ENCODE data around the gene NFIX.
"Not testable (repeated sequence)": the region's sequence is repeated elsewhere in the genome, so short reads cannot be mapped to it uniquely, and the experiment has no call there.

NFIX gene

GRCh38 chr19:12994701-12995595, at the start of gene NFIX:
TSS of gene NFIX (plus strand) at chr19:12995475. CDS start at chr19:12995838, 363 bp downstream.
- DNase-seq (ENCODE audit: low read depth in 2 of 2): peak in 1 of 2 donors; percentile 46

DNA sequence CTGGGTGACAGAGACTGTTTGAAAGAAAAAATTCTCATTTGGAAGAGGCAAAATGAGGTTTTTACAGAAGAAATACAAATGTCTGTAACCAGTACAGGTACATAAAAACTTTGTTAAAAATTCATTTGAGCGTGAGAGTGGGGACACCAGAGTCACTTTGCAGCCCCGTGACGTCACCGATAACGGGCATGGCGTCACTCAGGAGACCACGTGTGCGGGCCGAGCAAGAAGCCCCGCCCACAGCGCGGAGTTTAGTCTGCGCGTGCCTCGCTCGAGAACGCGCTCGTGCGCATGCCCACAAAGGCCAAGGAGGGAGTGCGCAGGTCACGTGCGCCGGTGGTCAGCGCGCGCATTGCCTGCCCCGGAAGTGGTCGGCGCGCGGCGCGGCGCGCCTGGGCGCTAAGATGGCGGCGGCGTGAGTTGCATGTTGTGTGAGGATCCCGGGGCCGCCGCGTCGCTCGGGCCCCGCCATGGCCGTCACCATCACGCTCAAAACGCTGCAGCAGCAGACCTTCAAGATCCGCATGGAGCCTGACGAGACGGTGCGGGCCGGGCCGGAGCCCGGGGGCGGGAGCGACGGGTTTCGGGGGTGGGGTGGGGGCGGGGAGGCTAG, 49.7 kb upstream of the NFIX start, which contains the start of gene RAD23A:
RAD23A (plus strand) TSS at position 384 of the 613 bp plus-strand sequence; CDS start at position 471, 87 bp downstream.
- peak; percentile 99 for DNase-seq (ENCODE audit: low read depth in 2 of 2)

GRCh38 chr19:12946092-12946721, 49.1 kb upstream of the NFIX start:
- peak; percentile 40 to 43 for DNase-seq (ENCODE audit: low read depth in 2 of 2)

DNA sequence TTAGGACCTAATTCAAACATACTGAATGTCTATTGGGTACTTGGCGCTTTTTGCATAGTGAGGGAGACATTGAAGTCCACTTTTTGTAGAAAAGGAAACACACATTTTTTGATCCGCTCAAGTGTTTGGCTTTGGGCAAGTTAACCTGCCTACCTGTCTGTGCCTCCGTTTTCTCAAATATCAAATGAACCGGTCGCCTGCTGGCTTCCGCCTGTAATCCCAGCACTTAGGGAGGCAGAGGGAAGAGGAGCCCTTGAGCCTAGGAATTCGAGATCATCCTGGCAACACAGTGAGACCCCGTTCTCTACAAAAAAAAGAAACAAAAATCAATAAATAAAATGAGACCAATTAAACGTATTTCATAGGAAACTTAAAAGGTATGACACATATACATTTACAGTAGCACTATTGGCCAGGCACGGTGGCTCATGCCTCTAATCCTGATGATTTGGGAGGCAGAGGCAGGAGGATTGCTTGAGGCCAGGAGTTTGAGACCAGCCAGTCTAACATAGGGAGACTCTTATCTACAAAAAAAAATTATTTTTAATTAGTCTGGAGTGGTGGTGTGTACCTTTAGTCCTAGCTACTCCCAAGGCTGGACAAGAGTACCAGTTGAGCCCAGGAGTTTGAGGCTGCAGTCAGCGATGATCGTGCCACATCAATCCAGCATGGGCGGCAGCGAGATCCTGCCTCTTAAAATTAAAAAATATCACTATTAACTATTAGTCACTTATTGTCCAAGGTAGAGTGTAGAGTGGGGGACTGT, 48.4 kb upstream of the NFIX start:
- no peak for DNase-seq (ENCODE audit: low read depth in 2 of 2)

GRCh38 chr19:12947702-12948611, 47.3 kb upstream of the NFIX start:
- no peak for DNase-seq (ENCODE audit: low read depth in 2 of 2)

DNA sequence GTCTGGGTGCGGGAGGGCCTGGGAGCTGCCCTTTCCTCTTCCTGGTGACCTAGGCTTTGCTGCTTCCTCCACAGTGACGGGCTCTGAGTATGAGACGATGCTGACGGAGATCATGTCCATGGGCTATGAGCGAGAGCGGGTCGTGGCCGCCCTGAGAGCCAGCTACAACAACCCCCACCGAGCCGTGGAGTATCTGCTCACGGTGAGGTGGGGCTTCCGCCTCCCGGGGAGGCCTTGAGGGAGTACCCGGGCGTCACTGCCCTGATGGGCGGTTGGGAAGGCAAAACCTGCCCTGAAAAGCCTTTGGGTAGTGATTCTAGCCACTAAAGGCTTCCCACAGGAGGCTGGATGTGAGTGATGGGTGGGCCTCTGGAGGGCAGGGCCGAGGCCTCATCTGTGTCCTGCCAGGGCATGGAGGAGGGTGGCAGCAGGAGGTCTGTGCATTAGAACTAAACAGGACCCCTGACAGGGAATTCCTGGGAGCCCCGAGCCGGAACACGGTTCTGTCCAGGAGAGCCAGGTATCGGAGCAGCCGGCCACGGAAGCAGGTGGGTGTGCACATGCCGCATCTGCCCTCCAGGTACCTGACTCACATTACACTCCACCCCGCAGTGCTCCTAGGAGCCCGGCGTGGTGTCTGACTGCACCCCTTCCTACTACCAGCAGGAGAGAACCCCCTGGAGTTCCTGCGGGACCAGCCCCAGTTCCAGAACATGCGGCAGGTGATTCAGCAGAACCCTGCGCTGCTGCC, 46.5 kb upstream of the NFIX start:
- DNase-seq (ENCODE audit: low read depth in 2 of 2): no peak

- DNase-seq (ENCODE audit: low read depth in 2 of 2): no peak
Measured at GRCh38 chr19:12949363-12950283, 45.7 kb upstream of the NFIX start.

GRCh38 chr19:12952050-12952449, 43.2 kb upstream of the NFIX start:
- not testable (repeated sequence) for DNase-seq (ENCODE audit: low read depth in 2 of 2)

GRCh38 chr19:12952488-12953137, 42.7 kb upstream of the NFIX start:
- DNase-seq (ENCODE audit: low read depth in 2 of 2): no peak

- DNase-seq (ENCODE audit: low read depth in 2 of 2): no peak
Measured at GRCh38 chr19:12953138-12953798, 42.0 kb upstream of the NFIX start.

GRCh38 chr19:12953799-12954611, 41.3 kb upstream of the NFIX start:
- no peak for DNase-seq (ENCODE audit: low read depth in 2 of 2)

DNA sequence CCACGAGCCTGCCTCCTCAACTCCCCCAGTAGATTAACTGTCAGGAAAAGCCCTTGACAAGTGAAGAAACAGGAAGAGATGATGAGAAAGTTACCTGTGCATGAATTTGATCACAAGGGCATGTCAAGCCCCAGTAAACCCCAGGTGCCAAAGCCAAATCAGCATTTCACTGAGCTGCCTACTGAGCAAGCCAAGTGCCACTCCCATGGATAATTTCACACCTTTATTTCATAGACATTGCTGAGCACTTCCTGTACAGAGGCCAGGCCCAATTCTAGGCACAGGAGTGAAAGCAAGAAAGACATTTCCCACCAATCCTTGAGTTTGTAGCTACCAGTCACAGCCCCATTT, 40.7 kb upstream of the NFIX start:
- no peak for DNase-seq (ENCODE audit: low read depth in 2 of 2)

GRCh38 chr19:12955575-12955974, 39.7 kb upstream of the NFIX start:
- DNase-seq (ENCODE audit: low read depth in 2 of 2): not testable (repeated sequence)

DNA sequence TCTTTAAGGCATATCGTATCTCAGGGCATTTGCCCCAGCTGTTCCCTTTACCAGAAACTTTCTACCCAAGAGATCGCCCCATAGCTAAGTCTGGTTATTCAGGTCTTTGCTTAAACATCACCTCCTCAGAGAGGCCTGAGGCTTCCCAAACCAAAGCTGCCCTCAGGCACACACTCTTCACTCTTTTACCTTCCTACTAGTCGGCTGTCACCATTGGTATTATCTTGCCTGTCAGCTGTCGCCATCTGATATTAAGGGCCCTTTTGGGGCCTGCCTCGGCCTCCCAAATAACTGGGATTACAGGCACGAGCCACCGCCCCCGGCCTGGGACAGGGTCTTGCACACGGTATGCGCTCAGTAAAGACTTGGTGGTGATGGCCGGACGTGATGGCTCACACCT, 39.3 kb upstream of the NFIX start:
- no peak for DNase-seq (ENCODE audit: low read depth in 2 of 2)

DNA sequence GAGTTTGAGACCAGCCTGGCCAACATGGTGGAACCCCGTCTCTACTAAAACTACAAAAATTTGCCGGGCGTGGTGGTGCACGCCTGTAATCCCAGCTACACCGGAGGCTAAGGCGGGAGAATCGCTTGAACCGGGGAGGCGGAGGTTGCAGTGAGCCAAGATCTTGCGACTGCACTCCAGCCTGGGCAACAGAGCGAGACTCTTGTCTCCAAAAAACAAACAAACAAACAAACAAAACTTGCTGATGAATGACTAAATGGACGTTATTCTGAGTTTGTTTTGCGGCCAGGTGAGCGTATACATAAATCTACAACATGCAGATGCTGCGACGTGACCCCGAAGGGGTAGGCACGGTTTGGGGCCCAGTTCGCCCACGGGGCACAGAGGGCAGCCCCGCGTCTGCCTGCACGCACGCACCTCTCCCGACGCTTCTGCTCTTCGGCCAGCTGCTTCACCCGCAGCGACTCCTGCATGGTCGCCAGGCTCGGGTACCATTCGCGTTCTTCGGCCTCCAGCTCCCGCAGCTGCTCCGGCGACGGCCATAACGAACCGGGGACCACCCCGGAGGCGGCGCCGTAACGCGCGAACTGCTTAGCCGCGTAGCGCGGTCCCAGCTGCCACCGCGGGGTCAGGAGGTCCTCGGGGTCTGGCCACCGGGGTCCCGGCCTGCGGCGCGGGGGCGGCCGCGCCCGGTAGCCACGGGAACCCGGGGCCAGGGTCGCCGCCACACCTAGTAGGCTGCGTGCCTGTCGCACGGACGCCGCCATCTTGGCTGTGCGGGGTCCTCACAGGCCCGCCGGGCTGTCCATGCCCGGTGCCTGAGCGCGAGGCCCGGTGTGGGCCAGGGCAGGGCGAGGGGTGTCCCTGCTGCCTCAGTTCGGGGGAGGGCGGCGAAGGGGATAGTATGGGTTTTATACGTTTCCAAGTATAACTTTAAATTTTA, 38.6 kb upstream of the NFIX start, which contains the start of gene GADD45GIP1:
GADD45GIP1 (minus strand) TSS at position 778 of the 943 bp plus-strand sequence; CDS start at position 767, 11 bp downstream.
- peak; percentile 80 to 81 for DNase-seq (ENCODE audit: low read depth in 2 of 2)

All from stimulated activated CD8-positive, alpha-beta memory T cell treated with anti-CD3 and anti-CD28 coated beads, Interleukin-2, amount 100 ng/mL, for 48 hours (primary cell).